T-helper 2 cell (primary cell): ENCODE measurements around the gene MTFR1L.
"Not testable (repeated sequence)": the region's sequence is repeated elsewhere in the genome, so short reads cannot be mapped to it uniquely, and the experiment has no call there.

Experiments
- DNase-seq, 5 experiments: peaks; one replicate each; pipeline versions ENCODE4 v3.0.0 to v3.0.0-alpha.2; 2012 to 2022

MTFR1L gene

GRCh38 chr1:25829046-25829445 lies 9.3 kb downstream of the MTFR1L start:
- DNase-seq, result no peak

DNA sequence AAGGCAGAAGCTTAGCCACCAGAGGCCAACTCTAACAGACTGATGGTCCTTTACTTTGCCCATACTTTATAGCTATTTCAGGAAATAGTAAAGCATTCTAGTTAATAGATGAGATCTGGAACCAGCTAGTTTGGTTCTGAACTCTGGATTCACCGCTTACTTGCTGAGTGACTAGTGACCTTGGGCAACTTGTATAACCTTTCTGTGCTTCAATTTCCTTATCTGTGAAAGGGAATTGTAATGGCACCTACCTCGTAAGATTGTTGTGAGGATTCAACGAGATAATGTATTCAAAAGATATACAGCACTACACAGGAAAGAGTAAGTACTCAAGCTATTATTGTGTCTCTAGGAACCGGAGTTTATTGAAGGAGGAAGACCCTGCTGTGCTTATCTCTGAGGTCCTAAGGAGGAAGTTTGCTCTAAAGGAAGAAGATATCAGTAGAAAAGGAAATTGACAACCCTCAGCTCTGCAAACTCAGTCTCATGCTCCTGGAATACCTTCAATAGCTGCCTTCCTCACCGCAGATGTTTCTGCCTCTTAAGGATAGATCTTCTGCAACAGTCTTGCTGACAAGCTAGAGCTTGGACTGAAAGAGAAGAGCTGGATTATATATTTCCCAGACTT lies 11.9 kb downstream of the MTFR1L start:
- no peak for DNase-seq

GRCh38 chr1:25832336-25833037 lies 12.7 kb downstream of the MTFR1L start:
- no peak for DNase-seq

- no peak for DNase-seq
Measured at GRCh38 chr1:25833158-25833557, 13.4 kb downstream of the MTFR1L start.

GRCh38 chr1:25834894-25835293 lies 15.1 kb downstream of the MTFR1L start:
- no peak for DNase-seq

GRCh38 chr1:25836695-25837094 lies 16.9 kb downstream of the MTFR1L start:
- DNase-seq, result no peak

DNA sequence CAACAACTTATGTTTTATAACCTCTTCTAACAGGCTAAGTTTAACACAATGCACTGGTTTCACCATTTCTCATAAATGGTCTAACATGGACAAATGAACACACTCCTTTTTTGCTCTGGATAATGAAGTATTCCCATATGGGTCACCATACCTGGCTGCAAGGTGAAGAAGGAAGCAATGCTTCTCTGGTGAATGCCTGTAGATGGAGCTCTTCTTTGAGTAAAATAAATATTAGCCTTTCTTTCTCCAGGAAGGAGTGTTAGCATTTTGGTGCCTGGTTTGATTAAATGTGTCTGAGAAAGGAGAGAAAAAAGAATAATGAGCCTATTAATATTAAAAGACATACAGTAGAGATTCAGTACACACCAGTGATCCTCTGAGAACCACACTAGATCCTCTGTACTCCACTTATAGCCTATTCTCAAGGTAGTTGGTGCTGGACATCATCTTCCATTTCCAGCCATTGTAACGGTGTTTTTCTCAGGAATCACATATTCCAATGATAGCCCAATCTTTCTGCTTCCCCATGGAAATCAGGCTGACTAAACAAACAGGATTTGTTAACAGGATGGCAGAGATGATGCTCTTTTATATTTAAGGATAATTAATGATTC lies 17.6 kb downstream of the MTFR1L start:
- DNase-seq, result no peak

DNA sequence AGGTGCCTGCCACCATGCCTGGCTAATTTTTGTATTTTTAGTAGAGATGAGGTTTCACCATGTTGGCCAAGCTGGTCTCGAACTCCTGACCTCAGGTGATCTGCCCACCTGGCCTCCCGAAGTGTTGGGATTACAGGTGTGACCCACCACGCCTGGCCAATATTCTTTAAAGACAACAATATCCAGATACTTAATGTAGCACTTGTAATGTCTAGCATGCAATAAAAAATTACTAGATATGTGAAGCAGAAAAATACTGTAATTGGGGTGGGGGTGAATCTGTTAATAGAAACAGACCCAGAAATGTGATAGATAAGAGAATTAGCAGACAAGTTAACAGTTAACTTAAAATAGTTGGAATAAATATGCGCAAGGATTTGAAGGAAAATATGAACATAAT lies 20.1 kb downstream of the MTFR1L start:
- not testable (repeated sequence) for DNase-seq

DNA sequence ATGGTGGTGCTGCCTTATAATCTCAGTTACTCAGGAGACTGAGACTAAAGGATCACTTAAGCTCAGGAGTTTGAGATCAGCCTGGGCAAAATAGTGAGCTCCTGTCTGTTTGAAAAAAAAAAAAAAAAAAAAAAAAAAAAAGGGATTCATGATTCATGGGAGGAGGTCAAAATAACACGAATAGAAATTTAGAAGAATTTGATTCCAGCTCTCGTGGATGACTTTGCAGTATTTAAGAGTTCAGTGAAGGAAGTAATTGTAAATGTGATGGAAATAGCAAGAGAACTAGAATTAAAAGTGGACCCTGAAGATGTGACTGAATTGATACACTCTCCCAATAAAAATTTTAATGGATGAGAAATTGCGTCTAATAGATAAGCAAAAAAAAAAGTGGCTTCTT lies 23.7 kb downstream of the MTFR1L start:
- no peak for DNase-seq

- DNase-seq, result no peak
Measured at GRCh38 chr1:25844536-25845337, 25.0 kb downstream of the MTFR1L start.

DNA sequence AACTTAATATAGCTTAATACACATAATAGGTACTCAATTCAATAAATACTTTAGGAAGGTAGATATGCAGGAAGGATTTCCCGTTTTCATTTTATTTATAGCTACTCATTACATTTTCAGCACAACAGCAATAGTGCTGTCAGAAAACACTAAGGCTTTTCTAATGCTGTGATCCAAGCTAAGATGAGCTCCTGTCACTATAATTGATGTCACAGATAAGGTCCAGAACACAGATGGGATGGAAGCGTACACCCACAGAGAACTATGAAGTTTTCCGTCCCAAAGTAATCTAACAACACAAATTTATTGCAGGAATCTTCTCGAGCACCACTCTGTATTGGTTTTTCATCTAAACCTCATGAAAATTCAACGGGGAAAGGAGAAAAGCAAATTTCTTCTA lies 25.9 kb downstream of the MTFR1L start:
- DNase-seq, result no peak

- DNase-seq, result no peak
Measured at GRCh38 chr1:25847929-25848328, 28.2 kb downstream of the MTFR1L start.

DNA sequence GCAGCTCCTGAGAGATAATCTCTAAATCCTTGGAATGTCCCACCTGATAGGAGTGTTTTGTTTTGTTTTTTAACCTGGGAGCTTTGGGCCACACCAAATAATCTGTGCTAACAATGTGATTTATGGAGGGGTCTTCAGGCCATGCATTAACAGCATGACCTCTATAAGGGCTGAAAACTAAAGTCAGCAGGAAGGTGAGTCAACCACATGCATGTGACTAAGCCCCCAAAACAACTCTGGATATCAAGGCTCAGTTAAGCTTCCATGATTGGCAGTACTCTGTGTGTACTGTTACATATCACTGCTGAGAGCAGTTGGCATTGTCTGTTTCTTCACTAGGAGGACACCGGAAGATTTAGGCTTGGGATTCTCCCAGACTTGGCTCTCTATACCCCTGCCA lies 28.8 kb downstream of the MTFR1L start:
- DNase-seq, result no peak

DNA sequence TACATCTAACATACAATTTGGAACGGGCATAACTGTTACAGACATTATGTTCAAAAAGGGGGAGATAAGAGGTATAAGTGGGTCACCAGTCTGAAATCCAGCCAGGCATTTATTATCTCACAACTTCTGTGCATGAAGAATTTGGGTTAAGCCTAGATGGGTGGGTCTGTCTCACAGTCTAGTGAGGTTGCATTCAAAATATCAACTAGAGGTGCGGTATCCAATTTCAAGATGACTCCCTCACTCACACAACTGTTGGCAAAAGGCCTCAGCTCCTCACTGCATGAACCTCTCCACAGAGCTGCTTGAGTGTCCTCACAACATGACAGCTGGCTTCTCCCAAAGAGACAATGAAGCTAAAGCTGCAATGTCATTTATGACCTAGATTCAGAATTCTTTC lies 34.8 kb downstream of the MTFR1L start:
- no peak for DNase-seq

DNA sequence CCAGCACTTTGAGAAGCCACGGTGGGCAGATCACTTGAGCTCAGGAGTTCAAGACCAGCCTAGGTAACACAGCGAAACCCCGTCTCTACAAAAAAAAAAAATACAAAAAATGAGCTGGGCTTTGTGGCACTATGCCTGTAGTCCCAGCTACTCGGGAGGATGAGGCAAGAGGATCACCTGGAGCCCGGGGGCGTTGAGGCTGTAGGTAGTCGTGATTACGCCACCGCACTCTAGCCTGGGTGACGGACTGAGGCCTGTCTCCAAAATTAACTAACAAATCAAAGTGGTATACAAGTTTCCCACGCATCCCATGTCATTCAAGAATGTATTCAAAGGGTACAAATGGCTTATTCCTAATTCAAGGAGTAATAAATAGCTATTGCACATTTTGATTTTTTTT lies 37.1 kb downstream of the MTFR1L start:
- no peak for DNase-seq

GRCh38 chr1:25858494-25858893 lies 38.7 kb downstream of the MTFR1L start:
- DNase-seq, result no peak

GRCh38 chr1:25858906-25859789 lies 39.4 kb downstream of the MTFR1L start, which contains the start of gene AUNIP:
TSS of gene AUNIP (minus strand) at chr1:25859457. CDS start at chr1:25859357, 100 bp downstream.
- peak; percentile 79 to 91 (median 83) for DNase-seq

- DNase-seq, result no peak
Measured at GRCh38 chr1:25861316-25862286, 41.8 kb downstream of the MTFR1L start.

DNA sequence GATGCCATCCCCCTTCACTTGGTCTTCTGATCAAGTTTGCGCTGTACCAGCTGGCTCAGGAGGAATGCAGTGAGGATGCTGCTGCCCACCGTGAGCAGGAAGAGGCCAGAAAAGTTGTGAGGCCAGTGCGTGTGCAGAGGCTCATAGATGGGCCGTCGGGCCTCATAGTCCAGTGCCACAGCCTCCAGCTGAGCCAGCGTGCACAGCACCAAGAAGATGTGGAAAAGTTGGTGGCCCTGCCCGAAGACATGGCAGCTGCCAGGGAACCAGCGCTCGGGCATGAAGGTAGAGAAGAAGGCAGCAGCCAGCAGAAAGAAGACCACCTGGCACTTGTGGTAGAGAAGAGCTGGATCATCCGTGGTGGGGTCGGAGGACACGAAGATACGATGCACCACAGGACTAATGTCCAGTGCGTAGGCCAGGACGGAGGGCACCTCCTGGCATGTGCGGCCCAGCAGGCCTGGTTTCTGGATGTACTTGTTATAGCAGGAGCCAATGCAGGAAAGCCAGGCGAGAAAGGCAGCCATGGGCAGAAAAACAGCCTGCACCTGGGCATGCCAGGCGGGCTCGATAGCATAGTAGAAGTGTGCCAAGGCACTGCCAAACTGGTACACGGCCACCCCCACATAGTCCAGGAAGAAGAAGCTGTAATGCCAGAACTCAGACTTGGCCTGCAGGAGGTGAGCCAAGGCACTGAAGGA lies 43.2 kb downstream of the MTFR1L start:
- DNase-seq, result no peak
